GM12891 (cell line): ENCODE measurements around the gene NBEA.

Experiments used
- DNase-seq: peaks from one replicate; pipeline ENCODE4 v3.0.0; 2011; ENCODE audit warnings: low spot score; ENCODE audit not compliant: insufficient read length
- FAIRE-seq: peaks from 2 replicates; lab custom pipeline; 2011; peaks lifted over from hg19 to GRCh38; lab: Jason Lieb, UNC
- PAX5 ChIP-seq: IDR thresholded peaks from 2 replicates; pipeline ENCODE4 v1.6.1; 2011; ENCODE audit warnings: low read length, moderate library complexity, mild to moderate bottlenecking; ENCODE audit not compliant: insufficient read depth, severe bottlenecking
- POLR2A ChIP-seq: IDR thresholded peaks from 2 replicates; pipeline ENCODE4 v1.6.1; 2011; ENCODE audit warnings: low read depth, low read length, control low read depth
- POLR2AphosphoS5 ChIP-seq: IDR thresholded peaks from 2 replicates; pipeline ENCODE4 v1.6.1; 2011; ENCODE audit warnings: low read depth, low read length, control low read depth
- POU2F2 ChIP-seq: IDR thresholded peaks from 2 replicates; pipeline ENCODE4 v1.6.1; 2011; ENCODE audit warnings: low read depth, mild to moderate bottlenecking, control low read depth, low read length, moderate library complexity
- SPI1 ChIP-seq: IDR thresholded peaks from 2 replicates; pipeline ENCODE4 v1.6.1; 2011; ENCODE audit warnings: low read depth, low read length, control low read depth
- TAF1 ChIP-seq: IDR thresholded peaks from 2 replicates; pipeline ENCODE4 v1.6.1; 2011; ENCODE audit warnings: low read depth, low read length, control low read depth

The NBEA gene

DNA sequence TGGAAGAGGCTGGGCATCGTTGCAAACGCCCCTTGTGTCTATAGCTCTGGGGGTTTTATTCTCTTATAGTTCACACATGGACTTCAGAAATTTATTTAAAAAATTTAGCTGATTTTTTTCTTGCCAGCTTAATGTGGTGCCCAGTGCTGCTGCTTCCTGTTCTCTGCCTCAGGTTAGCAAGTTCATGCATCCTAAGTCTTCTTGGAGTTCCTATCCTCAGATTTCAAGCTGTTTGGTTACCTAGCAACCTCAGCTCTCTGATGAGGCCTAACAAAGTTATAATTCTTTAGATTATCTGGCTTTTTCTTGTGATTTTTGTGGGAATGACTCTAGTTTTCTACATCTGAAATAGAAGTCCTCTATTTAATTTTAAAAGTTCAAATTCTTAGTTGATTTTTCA is 283.5 kb downstream of the NBEA start:
- FAIRE-seq (no peak), DNase-seq (no peak)
- no peak for TF ChIP-seq PAX5
- TF ChIP-seq POLR2AphosphoS5: no peak
- no peak for TF ChIP-seq SPI1
- no peak for TF ChIP-seq POLR2A
- no peak for TF ChIP-seq POU2F2
- no peak for TF ChIP-seq TAF1

DNA sequence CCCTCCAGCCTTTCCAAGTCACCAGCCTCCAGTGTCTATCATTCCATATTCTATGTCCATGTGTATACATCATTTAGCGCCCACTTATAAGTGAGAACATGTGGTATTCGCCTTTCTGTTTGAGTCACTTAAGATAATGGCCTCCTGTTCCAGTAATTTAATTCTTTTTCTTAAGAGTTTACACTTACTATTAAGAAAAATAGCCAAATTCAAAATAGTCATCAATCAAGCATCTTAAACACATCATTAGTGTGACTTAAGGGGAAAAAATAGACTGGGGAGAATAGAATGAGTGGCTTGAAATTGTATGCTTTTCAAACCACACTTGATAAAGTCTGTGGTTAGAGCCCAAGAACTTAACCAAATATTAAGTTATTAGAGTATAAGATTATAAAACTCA is 286.5 kb downstream of the NBEA start:
- DNase-seq (no peak), FAIRE-seq (no peak)
- TF ChIP-seq POLR2A (no peak), POU2F2 (no peak), SPI1 (no peak), PAX5 (no peak), POLR2AphosphoS5 (no peak), TAF1 (no peak)

DNA sequence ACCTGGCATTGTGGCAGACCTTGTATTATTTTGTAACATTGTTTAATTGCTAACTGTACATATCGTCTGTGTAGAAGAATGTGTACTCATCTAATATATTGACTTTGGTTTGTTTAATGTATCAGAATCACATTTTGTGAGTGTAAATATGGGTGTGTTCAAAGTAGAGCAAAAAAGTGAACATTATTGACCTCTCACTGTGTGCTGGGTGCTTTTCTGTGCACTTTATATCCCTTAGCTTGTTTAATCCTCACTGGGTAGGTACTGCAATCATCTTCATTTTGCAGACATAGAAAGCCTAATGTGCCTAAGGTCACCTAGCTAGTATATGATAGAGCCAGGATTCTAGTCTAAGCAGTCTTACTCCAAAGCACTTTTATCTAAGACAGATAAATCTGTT is 289.4 kb downstream of the NBEA start:
- DNase-seq: no peak

DNA sequence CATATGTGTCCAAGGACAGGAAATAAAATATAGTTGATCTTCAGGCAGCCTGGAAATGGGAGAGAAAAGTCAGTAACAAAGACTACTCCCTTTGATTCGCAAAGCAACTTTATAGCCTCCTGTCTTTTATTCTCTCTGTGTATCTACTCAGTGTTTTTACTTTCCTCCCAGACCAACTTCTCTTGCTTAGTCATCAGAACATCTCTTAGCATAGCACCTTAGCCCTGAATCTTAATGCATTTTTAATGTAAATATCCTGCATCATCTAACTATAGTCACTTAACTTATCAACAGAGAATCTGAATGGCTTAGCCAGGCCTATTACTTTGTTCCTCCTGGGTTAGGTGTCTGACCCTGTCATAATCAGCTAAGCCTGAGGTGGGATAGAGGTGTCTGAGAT is 296.2 kb downstream of the NBEA start:
- FAIRE-seq (no peak), DNase-seq (no peak)
- TF ChIP-seq TAF1 (no peak), POLR2A (no peak), SPI1 (no peak), POLR2AphosphoS5 (no peak)

More for the DNA sequence above, 289.4 kb downstream of the NBEA start:
- no peak for FAIRE-seq
- TF ChIP-seq POU2F2 (no peak), POLR2A (no peak), TAF1 (no peak), POLR2AphosphoS5 (no peak)

DNA sequence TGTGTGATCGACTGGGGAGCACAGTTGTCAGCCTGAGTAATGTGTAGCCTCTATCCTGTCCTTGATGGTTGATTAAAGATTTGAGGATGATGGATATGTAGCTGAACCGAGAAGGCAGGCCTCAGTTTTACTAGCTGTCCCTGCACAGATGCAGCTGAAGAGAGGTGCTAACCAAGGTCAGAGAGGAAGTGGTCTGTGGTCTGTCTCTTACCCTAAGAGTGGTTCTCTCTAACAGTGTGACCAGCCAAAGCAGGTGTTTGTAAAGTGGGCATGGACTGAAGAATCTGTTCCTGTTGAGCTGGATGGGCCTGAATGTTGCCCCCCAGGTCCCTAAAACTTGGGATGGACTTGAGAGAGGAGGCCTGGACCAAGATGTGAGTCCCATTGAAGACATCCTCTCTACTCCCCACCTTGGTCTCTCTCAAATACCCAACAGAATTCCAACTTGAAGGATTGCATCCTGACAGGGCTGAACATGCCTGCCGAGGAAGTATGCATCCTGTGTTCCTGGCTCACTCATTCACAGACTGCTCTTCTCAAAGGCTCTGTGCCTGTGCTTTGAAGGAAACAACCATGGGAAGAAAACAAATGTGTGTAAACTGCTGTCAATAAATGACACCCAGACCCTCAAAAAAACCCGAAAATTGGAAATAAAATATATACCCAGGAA is 310.6 kb downstream of the NBEA start:
- DNase-seq: no peak
- no peak for FAIRE-seq
- TF ChIP-seq POLR2AphosphoS5: no peak
- TF ChIP-seq SPI1: 0 out of 2 replicates have a peak, but pooled peaks have one; percentile 13

DNA sequence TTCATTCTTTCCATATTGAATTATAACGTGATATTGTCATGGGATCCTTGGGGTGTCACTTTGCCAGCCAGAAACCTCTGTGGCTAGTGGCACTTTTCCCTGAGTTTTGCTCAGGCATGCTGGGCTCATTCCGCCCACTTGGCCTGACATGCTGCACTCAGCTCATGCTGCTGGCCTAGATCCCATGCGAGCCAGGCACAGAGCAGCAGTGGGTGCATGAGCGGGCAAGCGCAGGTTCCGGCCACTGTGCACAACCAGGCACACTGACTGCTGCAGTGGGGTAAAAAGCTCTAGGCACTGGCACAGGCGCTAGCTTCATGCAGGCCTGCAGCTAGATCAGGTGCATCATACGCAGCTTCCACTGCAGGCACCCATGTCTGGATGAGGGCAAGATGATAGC is 313.2 kb downstream of the NBEA start:
- no peak for DNase-seq
- FAIRE-seq: no peak
- TF ChIP-seq POLR2AphosphoS5: no peak
- TF ChIP-seq SPI1: no peak
- TF ChIP-seq TAF1: no peak
- no peak for TF ChIP-seq POLR2A
- TF ChIP-seq POU2F2: no peak
- no peak for TF ChIP-seq PAX5

DNA sequence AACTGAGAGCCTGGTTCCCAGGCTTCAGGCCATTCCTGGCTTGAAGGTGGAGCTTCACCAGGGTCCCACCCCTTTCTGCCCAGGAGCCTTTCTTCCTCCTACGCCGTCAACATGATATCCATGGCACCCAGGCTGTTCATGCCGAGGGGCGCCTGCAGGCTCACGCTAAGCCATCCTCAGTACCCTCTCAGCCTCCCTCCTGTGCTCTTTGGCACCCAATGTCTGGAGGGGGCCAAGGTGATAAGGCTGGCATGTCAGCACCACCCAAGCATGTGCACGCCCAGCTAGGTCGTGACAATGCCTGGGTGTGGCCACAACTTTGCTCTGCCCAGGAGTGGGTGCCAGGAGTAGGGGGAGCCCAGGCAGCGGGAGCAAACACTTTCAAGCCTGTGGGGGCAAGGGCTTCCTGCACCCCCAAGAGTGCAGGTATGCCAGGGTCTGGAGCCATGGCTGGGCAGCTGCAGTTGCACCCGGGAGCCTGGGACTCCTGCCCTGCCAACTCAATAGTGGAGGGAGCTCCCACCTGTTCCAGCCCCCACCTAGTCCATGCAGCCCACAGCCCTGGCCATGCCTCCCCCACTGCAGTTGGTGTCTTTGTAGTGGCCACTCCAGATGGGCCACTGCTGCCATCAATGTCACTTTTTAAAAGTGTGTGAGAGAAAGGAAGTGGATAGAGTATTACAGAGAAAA is 314.5 kb downstream of the NBEA start:
- FAIRE-seq (no peak), DNase-seq (no peak)
- TF ChIP-seq POLR2AphosphoS5 (no peak), SPI1 (no peak), PAX5 (no peak), POU2F2 (no peak), TAF1 (no peak), POLR2A (no peak)

DNA sequence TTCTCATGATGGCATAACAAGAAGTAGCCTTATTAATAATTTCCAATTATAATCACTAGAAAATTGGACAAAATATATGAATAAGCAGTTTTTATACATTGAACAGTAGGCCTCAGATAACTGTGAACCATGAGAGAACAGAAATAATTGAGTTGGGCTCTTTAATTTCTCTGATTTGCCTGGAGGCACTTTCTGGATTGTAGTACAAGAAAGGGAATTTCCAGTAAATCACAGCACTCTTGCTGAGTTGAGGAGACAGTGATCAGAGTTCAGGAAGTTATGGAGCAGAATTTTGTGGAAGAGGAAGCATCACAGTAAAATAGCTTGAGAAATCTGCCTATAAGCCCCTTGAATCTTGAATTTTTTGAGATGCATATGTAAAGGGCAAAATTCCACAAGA is 318.2 kb downstream of the NBEA start:
- FAIRE-seq (no peak), DNase-seq (no peak)
- TF ChIP-seq TAF1: no peak
- TF ChIP-seq SPI1: no peak
- no peak for TF ChIP-seq POLR2AphosphoS5
- TF ChIP-seq POLR2A: no peak
- TF ChIP-seq PAX5: no peak

DNA sequence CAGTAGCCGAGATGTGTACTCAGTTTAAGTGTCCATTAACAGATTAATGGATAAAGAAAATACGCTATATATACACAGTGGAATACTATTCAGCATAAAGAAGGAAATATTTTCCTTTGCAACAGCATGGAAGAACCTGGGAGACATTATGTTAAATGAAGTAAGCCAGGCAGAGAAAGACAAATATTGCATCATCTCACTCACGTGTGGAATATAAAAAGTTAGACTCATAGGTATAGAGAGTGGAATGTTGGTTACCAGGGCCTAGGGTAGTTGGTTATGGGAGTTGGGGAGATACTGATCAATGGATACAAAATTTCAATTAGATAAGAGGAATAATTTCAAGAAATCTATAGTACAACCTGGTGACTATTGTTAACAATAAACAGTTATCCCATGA is 324.3 kb downstream of the NBEA start:
- TF ChIP-seq POLR2AphosphoS5 (no peak), TAF1 (no peak), POU2F2 (no peak), PAX5 (no peak), POLR2A (no peak), SPI1 (no peak)

DNA sequence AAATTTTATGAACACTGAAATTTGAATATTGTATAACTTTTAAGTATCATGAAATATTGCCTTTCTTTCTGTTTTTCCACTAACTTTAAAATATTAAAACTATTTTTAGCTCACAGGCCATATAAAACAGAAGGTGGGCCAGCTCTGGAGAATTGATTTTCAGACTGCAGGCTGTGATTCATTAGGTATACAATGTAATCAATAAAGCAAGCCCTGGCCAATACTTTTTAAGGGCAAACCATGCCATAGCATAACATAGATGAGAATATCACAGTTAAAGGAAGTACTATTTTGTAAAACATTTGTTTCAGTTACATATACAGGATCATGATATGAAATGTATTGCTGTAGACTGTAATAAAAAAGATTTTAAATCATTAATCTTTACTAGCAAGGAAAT is 336.8 kb downstream of the NBEA start:
- DNase-seq: no peak
- FAIRE-seq: no peak

More for the DNA sequence above, 324.3 kb downstream of the NBEA start:
- FAIRE-seq (no peak), DNase-seq (no peak)

More for the DNA sequence above, 336.8 kb downstream of the NBEA start:
- TF ChIP-seq POLR2AphosphoS5 (no peak), POLR2A (no peak), PAX5 (no peak), POU2F2 (no peak), SPI1 (no peak), TAF1 (no peak)
